Measurements from ENCODE around the gene AP1S2. TPM values are rescaled to one million over a fixed set of nuclear protein-coding genes. Genes with fewer than 3 reads are reported as not detected.

The AP1S2 gene
- total RNA-seq, 1 experiment from 2014 or later: 28.2 TPM

- no peaks in the 10 kb centered on the region for H3K36me3 ChIP-seq (ENCODE audit: low read depth, low read length)
- H3K27ac ChIP-seq (ENCODE audit: low read length): no peak overlapping the region
- no TSS peak for BruUV-seq (replicated peaks)
- ATAC-seq: no peak
- H3F3A ChIP-seq (ENCODE audit: low read length, unreplicated experiment): no peaks in the 10 kb centered on the region
- no peak for DNase-seq
- no peaks in the 10 kb centered on the region for H4K20me1 ChIP-seq (ENCODE audit: low read length)
- peaks cover 28% of the 10 kb centered on the region for H3K4me1 ChIP-seq (ENCODE audit: insufficient read depth, low read length)
- H3K9ac ChIP-seq (ENCODE audit: low read length): no peak overlapping the region
- H2AFZ ChIP-seq (ENCODE audit: low read length): no peak overlapping the region
- CTCF ChIA-PET: no interaction called here
- TF ChIP-seq EZH2 (IDR thresholded peaks at IDR 0.05; ENCODE audit: low read length, unreplicated experiment): no peak
- TF ChIP-seq, protein P1, sequence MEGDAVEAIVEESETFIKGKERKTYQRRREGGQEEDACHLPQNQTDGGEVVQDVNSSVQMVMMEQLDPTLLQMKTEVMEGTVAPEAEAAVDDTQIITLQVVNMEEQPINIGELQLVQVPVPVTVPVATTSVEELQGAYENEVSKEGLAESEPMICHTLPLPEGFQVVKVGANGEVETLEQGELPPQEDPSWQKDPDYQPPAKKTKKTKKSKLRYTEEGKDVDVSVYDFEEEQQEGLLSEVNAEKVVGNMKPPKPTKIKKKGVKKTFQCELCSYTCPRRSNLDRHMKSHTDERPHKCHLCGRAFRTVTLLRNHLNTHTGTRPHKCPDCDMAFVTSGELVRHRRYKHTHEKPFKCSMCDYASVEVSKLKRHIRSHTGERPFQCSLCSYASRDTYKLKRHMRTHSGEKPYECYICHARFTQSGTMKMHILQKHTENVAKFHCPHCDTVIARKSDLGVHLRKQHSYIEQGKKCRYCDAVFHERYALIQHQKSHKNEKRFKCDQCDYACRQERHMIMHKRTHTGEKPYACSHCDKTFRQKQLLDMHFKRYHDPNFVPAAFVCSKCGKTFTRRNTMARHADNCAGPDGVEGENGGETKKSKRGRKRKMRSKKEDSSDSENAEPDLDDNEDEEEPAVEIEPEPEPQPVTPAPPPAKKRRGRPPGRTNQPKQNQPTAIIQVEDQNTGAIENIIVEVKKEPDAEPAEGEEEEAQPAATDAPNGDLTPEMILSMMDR (conservative IDR thresholded peaks at IDR 0.05; ENCODE audit: low read depth, low read length): no peak
- TF ChIP-seq EZH2phosphoT487 (IDR thresholded peaks at IDR 0.05; ENCODE audit: borderline replicate concordance, low read length): no peak
- H3K27me3 ChIP-seq (ENCODE audit: low read length): no peaks in the 10 kb centered on the region
- peaks cover 18% of the 10 kb centered on the region; the same call in 1 of the 2 replicates for H3K79me2 ChIP-seq (ENCODE audit: low read length)
- H3K9me3 ChIP-seq (ENCODE audit: low read length): no peaks in the 10 kb centered on the region
- no peaks in the 10 kb centered on the region for H3K9me2 ChIP-seq (replicated peaks; ENCODE audit: low read length)
- POLR2A ChIA-PET (ENCODE audit: unreplicated experiment): no interaction called here
- H3K4me3 ChIP-seq (ENCODE audit: low read length): no peak overlapping the region
- H3K4me2 ChIP-seq (ENCODE audit: low read length): no peak overlapping the region
- intact Hi-C loops (cut with micrococcal nuclease): loop anchor here (10.0 kb wide), 2 partner anchors 268 to 808 kb away; partner anchors contain the start of gene GRPR
Measured at GRCh38 chrX:15856636-15857035, 2.0 kb upstream of the AP1S2 start.

- no peak for ATAC-seq
Measured at GRCh38 chrX:15856222-15856587, 1.6 kb upstream of the AP1S2 start.

DNA sequence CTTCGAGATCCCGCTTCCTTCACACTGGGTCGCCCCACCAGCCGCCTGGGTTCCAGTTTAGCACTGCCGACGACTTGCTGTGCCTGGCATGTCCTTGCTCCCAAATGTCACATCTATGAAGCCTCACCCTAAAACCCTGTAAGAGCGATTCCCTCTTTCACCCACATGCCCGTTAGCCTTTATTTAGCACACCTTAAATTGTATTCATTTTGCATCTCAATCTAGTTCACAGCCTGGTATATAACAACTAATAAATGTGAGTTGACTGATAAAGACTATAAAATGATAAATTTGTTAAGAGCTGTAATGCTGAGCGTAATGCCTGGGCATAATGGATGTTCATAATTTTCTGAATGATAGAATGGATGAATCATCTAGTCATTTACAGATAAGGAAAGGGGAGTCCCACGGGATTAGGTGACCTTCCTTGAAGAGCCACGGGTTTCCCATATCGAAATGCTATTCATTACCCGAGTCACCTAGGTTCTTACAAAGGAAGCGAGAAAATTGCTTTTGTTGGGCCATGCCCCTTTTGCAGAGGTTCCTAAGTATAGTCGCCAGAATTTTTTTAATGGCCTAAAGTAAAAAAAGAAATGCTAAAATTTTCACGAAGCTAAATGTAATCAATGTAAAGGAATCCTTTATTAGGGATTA, 1.1 kb upstream of the AP1S2 start:
- peak overlapping the region; percentile 63 for H3K9ac ChIP-seq (ENCODE audit: low read length)
- intact Hi-C loops (cut with micrococcal nuclease): loop anchor here (10.0 kb wide), 2 partner anchors 269 to 809 kb away; partner anchors contain the start of gene GRPR
- no peaks in the 10 kb centered on the region for H3K36me3 ChIP-seq (ENCODE audit: low read depth, low read length)
- no peaks in the 10 kb centered on the region for H3K27me3 ChIP-seq (ENCODE audit: low read length)
- CTCF ChIA-PET: no interaction called here
- BruUV-seq (replicated peaks): no TSS peak
- no peaks in the 10 kb centered on the region for H3F3A ChIP-seq (ENCODE audit: low read length, unreplicated experiment)
- no peaks in the 10 kb centered on the region for H3K9me3 ChIP-seq (ENCODE audit: low read length)
- H3K79me2 ChIP-seq (ENCODE audit: low read length): peaks cover 18% of the 10 kb centered on the region; the same call in 1 of the 2 replicates
- no peak for ATAC-seq
- H3K4me1 ChIP-seq (ENCODE audit: insufficient read depth, low read length): peaks cover 36% of the 10 kb centered on the region
- peak overlapping the region; percentile 87 for H2AFZ ChIP-seq (ENCODE audit: low read length)
- POLR2A ChIA-PET (ENCODE audit: unreplicated experiment): interaction anchor here (0.6 kb wide), 1 partner anchor 245 kb away, joined by 3 read pairs; no protein-coding TSS in a partner anchor
- H3K27ac ChIP-seq (ENCODE audit: low read length): peak overlapping the region; percentile 70
- no peak for DNase-seq
- H3K9me2 ChIP-seq (replicated peaks; ENCODE audit: low read length): no peaks in the 10 kb centered on the region
- no peaks in the 10 kb centered on the region for H4K20me1 ChIP-seq (ENCODE audit: low read length)
- TF ChIP-seq EZH2 (IDR thresholded peaks at IDR 0.05; ENCODE audit: low read length, unreplicated experiment) (no peak), EZH2phosphoT487 (IDR thresholded peaks at IDR 0.05; ENCODE audit: borderline replicate concordance, low read length) (no peak)
- TF ChIP-seq, protein P1 (conservative IDR thresholded peaks at IDR 0.05; ENCODE audit: low read depth, low read length): no peak
- H3K4me2 ChIP-seq (ENCODE audit: low read length): peak overlapping the region; percentile 93
- H3K4me3 ChIP-seq (ENCODE audit: low read length): peak overlapping the region; percentile 80

More at GRCh38 chrX:15856222-15856587, 1.6 kb upstream of the AP1S2 start:
- ChIA-PET CTCF (no interaction called here), POLR2A (ENCODE audit: unreplicated experiment) (interaction anchor here (0.6 kb wide), 1 partner anchor 245 kb away, joined by 3 read pairs; no protein-coding TSS in a partner anchor)
- no TSS peak for BruUV-seq (replicated peaks)
- Histone ChIP-seq H3F3A (ENCODE audit: low read length, unreplicated experiment) (no peaks in the 10 kb centered on the region), H3K9me3 (ENCODE audit: low read length) (no peaks in the 10 kb centered on the region), H3K27ac (ENCODE audit: low read length) (no peak overlapping the region), H4K20me1 (ENCODE audit: low read length) (no peaks in the 10 kb centered on the region), H3K4me2 (ENCODE audit: low read length) (peak overlapping the region; percentile 93), H3K4me3 (ENCODE audit: low read length) (peak overlapping the region; percentile 80), H3K79me2 (ENCODE audit: low read length) (peaks cover 18% of the 10 kb centered on the region; the same call in 1 of the 2 replicates), H3K9ac (ENCODE audit: low read length) (0 out of 2 replicates have a peak overlapping the region, but pooled peaks have one; percentile 63), H3K27me3 (ENCODE audit: low read length) (no peaks in the 10 kb centered on the region), H3K4me1 (ENCODE audit: insufficient read depth, low read length) (peaks cover 32% of the 10 kb centered on the region), H3K9me2 (replicated peaks; ENCODE audit: low read length) (no peaks in the 10 kb centered on the region), H3K36me3 (ENCODE audit: low read depth, low read length) (no peaks in the 10 kb centered on the region), H2AFZ (ENCODE audit: low read length) (no peak overlapping the region)
- DNase-seq: no peak
- no peak for TF ChIP-seq EZH2phosphoT487 (IDR thresholded peaks at IDR 0.05; ENCODE audit: borderline replicate concordance, low read length)
- TF ChIP-seq EZH2 (IDR thresholded peaks at IDR 0.05; ENCODE audit: low read length, unreplicated experiment): no peak
- intact Hi-C loops (cut with micrococcal nuclease): loop anchor here (10.0 kb wide), 2 partner anchors 269 to 809 kb away; partner anchors contain the start of gene GRPR

Measured in PC-3 (cell line).